Measurements from ENCODE around the gene NPFF. TPM values are rescaled to one million over a fixed set of nuclear protein-coding genes. Genes with fewer than 3 reads are reported as not detected.

The NPFF gene
- not detected for total RNA-seq
- 0.83 TPM for total RNA-seq (2013)

GRCh38 chr12:53506881-53507602, at the start of gene NPFF:
TSS of gene NPFF (minus strand) at chr12:53507484. CDS start at chr12:53507474, 10 bp downstream.
- intact Hi-C loops (cut with micrococcal nuclease), result loop anchor here (10.0 kb wide), 2 partner anchors 182 to 302 kb away; partner anchors contain the start of genes AAAS and ITGB7
- no peak within 1 kb of the TSS for H3K4me3 ChIP-seq (ENCODE audit: low read length)
- Mint-ChIP-seq H3K4me3 (no peak within 1 kb of the TSS), H3K27ac (no peak within 1 kb of the TSS), H3K27me3 (ENCODE audit: low read depth in 2 of 2) (no peaks in the 10 kb centered on the region), H3K36me3 (no peaks in the 10 kb centered on the region), H3K9me3 (no peaks in the 10 kb centered on the region), H3K4me1 (peaks cover 9 to 10% of the 10 kb centered on the region in 2 donors)
- no peak within 1 kb of the TSS for H3K27ac ChIP-seq (ENCODE audit: low read length)
- H3K36me3 ChIP-seq (ENCODE audit: control insufficient read depth, insufficient read depth, low read length), result peaks cover 35% of the 10 kb centered on the region
- ATAC-seq, result no peak
- no peak for TF ChIP-seq CTCF (IDR thresholded peaks at IDR 0.05)
- no peaks in the 10 kb centered on the region for H3K9me3 ChIP-seq (ENCODE audit: control insufficient read depth, insufficient read depth, low read length)
- H3K4me1 ChIP-seq (ENCODE audit: control insufficient read depth, insufficient read depth, low read length), result peaks cover 12% of the 10 kb centered on the region
- H3K27me3 ChIP-seq (ENCODE audit: control insufficient read depth, insufficient read depth, low read length), result no peaks in the 10 kb centered on the region
- DNase-seq, result no peak
- 94% methylated on average over 9 of the region's 9 CpGs for WGBS (ENCODE audit: insufficient coverage)

- H3K36me3 ChIP-seq (ENCODE audit: control insufficient read depth, insufficient read depth, low read length), result peaks cover 22% of the 10 kb centered on the region
- H3K4me3 ChIP-seq (ENCODE audit: low read length), result no peak overlapping the region
- TF ChIP-seq CTCF (IDR thresholded peaks at IDR 0.05), result no peak
- Mint-ChIP-seq H3K36me3 (peaks cover 10% of the 10 kb centered on the region), H3K9me3 (no peaks in the 10 kb centered on the region), H3K27ac (peak overlapping the region in 1 of 2 donors; percentile 4), H3K4me3 (no peak overlapping the region), H3K27me3 (ENCODE audit: low read depth in 2 of 2) (no peaks in the 10 kb centered on the region), H3K4me1 (no peaks in the 10 kb centered on the region)
- ATAC-seq (no peak), DNase-seq (no peak)
- no peaks in the 10 kb centered on the region for H3K27me3 ChIP-seq (ENCODE audit: control insufficient read depth, insufficient read depth, low read length)
- H3K27ac ChIP-seq (ENCODE audit: low read length), result no peak overlapping the region
- no peaks in the 10 kb centered on the region for H3K9me3 ChIP-seq (ENCODE audit: control insufficient read depth, insufficient read depth, low read length)
- intact Hi-C loops (cut with micrococcal nuclease), result no loop called here
- 90% methylated on average over 13 of the region's 14 CpGs for WGBS (ENCODE audit: insufficient coverage)
- H3K4me1 ChIP-seq (ENCODE audit: control insufficient read depth, insufficient read depth, low read length), result no peaks in the 10 kb centered on the region
Observed at GRCh38 chr12:53552361-53553327, 45.4 kb upstream of the NPFF start.

GRCh38 chr12:53551889-53552291, 44.6 kb upstream of the NPFF start:
- no peak for DNase-seq
- no peak overlapping the region for H3K27ac ChIP-seq (ENCODE audit: low read length)
- Mint-ChIP-seq H3K4me3 (no peak overlapping the region), H3K9me3 (no peaks in the 10 kb centered on the region), H3K27me3 (ENCODE audit: low read depth in 2 of 2) (no peaks in the 10 kb centered on the region), H3K36me3 (peaks cover 10% of the 10 kb centered on the region), H3K27ac (no peak overlapping the region), H3K4me1 (no peaks in the 10 kb centered on the region)
- no peak for TF ChIP-seq CTCF (IDR thresholded peaks at IDR 0.05)
- ATAC-seq, result no peak
- WGBS (ENCODE audit: insufficient coverage), result no CpG with 5 or more reads among the region's 2 CpGs
- H3K36me3 ChIP-seq (ENCODE audit: control insufficient read depth, insufficient read depth, low read length), result peaks cover 23% of the 10 kb centered on the region
- no peaks in the 10 kb centered on the region for H3K27me3 ChIP-seq (ENCODE audit: control insufficient read depth, insufficient read depth, low read length)
- no peak overlapping the region for H3K4me3 ChIP-seq (ENCODE audit: low read length)
- H3K9me3 ChIP-seq (ENCODE audit: control insufficient read depth, insufficient read depth, low read length), result no peaks in the 10 kb centered on the region
- intact Hi-C loops (cut with micrococcal nuclease), result no loop called here
- H3K4me1 ChIP-seq (ENCODE audit: control insufficient read depth, insufficient read depth, low read length), result no peaks in the 10 kb centered on the region

Data from natural killer cell (primary cell).